ENCODE data around the gene NHLRC3. TPM values are rescaled to one million over a fixed set of nuclear protein-coding genes. Genes with fewer than 3 reads are reported as not detected.
"Not testable (repeated sequence)": the region's sequence is repeated elsewhere in the genome, so short reads cannot be mapped to it uniquely, and the experiment has no call there.

The NHLRC3 gene
- total and polyA plus RNA-seq, 12 donors = 3.5 to 15.9 (median 11.4) TPM

DNA sequence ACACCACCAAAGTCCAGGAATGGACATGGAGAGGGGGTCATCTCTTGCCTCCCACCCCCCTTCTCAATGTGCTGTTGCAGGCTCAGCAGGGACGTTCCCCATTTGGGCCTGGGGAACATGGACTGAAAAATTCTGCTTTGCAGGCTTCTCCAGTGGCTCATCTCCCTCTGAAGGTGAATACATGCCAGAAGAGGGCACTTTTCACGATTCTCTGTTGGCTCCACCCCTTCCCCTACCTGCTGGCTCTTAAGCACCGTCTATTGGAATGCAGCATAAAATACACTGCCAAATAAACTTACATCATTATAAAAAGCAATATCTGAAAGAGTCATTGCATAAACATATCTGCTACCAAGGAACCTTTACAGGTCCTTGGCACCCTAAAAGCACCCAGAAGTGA is 35.7 kb downstream of the NHLRC3 start:
- Histone ChIP-seq H3K27ac (no peak overlapping the region), H3K27me3 (peaks cover 0 to 11% (median 8%) of the 10 kb centered on the region in 7 donors), H3K4me3 (no peak overlapping the region), H3K36me3 (no peaks in the 10 kb centered on the region), H3K4me1 (no peaks in the 10 kb centered on the region), H3K9me3 (peaks cover 0 to 11% (median 0%) of the 10 kb centered on the region in 11 donors)
- TF ChIP-seq, protein P1, sequence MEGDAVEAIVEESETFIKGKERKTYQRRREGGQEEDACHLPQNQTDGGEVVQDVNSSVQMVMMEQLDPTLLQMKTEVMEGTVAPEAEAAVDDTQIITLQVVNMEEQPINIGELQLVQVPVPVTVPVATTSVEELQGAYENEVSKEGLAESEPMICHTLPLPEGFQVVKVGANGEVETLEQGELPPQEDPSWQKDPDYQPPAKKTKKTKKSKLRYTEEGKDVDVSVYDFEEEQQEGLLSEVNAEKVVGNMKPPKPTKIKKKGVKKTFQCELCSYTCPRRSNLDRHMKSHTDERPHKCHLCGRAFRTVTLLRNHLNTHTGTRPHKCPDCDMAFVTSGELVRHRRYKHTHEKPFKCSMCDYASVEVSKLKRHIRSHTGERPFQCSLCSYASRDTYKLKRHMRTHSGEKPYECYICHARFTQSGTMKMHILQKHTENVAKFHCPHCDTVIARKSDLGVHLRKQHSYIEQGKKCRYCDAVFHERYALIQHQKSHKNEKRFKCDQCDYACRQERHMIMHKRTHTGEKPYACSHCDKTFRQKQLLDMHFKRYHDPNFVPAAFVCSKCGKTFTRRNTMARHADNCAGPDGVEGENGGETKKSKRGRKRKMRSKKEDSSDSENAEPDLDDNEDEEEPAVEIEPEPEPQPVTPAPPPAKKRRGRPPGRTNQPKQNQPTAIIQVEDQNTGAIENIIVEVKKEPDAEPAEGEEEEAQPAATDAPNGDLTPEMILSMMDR (IDR thresholded peaks at IDR 0.05) = no peak
- 48 to 57% methylated on average over 3 of the region's 3 CpGs for WGBS, 2 donors
- intact Hi-C loops (cut with DNase I) = no loop called here
- no peak for DNase-seq
- ATAC-seq = no peak

DNA sequence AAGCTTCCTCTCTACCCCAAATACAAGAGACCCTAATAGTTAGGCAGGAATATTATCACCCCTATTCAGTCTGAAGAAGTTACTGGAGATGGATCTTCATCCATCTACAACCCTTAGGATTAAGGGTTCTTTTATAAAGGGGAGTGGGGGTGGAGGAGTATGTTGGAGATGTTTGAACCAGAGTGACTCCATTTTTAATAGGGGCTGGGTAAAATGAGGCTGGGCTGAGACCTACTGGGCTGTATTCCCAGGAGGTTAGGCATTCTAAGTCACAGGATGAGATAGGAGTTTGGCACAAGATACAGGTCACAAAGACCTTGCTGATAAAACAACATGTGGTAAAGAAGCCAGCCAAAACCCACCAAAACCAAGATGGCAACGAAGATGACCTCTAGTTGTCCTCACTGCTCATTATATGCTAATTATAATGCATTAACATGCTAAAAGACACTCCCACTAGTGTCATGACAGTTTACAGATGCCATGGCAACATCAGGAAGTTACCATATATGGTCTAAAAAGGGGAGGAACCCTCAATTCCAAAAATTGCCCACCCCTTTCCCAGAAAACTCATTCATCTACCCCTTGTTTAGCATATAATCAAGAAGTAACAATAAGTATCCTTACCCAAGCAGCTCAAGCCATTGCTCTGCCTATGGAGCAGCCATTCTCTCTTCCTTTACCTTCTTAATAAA is 48.1 kb downstream of the NHLRC3 start:
- H3K9me3 ChIP-seq; ATAC-seq; intact Hi-C loops (cut with DNase I); H3K4me3 ChIP-seq; DNase-seq; H3K27ac ChIP-seq; H3K27me3 ChIP-seq; H3K36me3 ChIP-seq; H3K4me1 ChIP-seq: not testable (repeated sequence)
- 55 to 67% methylated on average over 1 of the region's 1 CpG for WGBS, 2 donors

DNA sequence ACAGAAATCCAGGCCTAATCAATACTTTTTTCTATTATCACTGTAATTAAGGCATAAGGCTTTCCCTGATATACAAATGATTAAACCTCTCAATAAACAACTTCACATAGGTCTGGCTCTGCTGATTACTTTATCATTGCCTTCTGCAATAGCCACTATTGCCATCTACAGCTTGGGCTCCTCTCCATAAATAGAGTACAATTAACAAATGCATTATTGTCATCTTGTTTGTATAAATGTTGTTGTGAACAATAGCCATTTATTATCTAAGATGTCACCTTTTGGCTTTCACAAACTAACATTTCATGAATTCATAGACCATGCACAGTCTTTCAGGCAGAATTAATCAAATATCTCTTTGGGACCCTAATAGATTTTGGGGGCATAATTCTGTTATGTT is 53.3 kb downstream of the NHLRC3 start:
- intact Hi-C loops (cut with DNase I) = no loop called here
- Histone ChIP-seq H3K27me3 (no peaks in the 10 kb centered on the region), H3K27ac (no peak overlapping the region), H3K4me3 (no peak overlapping the region), H3K4me1 (no peaks in the 10 kb centered on the region), H3K9me3 (no peaks in the 10 kb centered on the region), H3K36me3 (no peaks in the 10 kb centered on the region)
- TF ChIP-seq, protein P1 (IDR thresholded peaks at IDR 0.05) = no peak
- DNase-seq = no peak
- ATAC-seq = no peak

DNA sequence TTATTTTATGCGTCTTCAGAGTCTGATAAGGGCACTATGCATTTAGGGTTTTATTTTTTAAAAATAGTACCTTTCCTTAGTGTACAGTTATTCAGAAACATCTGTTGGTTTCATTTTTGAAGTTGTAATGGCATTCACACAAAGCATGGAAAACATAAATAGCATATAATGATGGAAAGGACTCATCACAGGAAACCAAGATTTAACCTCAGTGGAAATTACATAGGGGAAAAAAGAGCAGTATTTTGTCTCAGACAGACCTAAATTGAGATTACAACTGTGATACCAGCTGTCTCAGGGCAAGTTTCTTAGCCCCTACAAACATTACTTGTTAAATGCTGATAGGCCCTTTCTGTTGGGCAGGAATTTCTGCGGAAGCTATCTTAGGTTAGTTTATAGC is 57.2 kb downstream of the NHLRC3 start:
- H3K4me1 ChIP-seq = no peaks in the 10 kb centered on the region
- no peaks in the 10 kb centered on the region for H3K36me3 ChIP-seq
- H3K4me3 ChIP-seq = no peak overlapping the region
- ATAC-seq = no peak
- no peak overlapping the region for H3K27ac ChIP-seq
- no peaks in the 10 kb centered on the region for H3K27me3 ChIP-seq
- no peak for DNase-seq
- 83 to 84% methylated on average over 2 of the region's 2 CpGs for WGBS, 2 donors
- intact Hi-C loops (cut with DNase I) = no loop called here
- TF ChIP-seq, protein P1 (IDR thresholded peaks at IDR 0.05) = no peak
- H3K9me3 ChIP-seq = no peaks in the 10 kb centered on the region

DNA sequence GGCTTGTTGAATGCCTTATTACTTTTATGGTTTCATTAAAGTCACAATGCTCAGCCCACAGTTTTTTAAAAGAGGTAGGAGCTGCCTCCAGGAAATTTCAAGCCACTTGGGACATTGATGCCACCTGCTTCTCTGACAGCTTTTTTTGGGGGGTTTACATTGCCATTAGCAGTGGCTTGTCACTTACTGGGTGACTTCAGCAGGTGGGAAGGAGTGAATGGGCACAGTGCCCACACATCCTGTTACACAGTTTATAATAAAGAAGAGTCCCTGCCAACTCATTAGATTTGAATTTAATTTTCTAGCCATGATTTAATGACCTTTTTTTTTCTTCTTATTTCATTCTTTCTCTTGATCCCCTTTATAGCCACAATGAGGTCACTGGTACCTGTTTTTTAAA is 61.0 kb downstream of the NHLRC3 start:
- Histone ChIP-seq H3K4me1 (no peaks in the 10 kb centered on the region), H3K27me3 (no peaks in the 10 kb centered on the region), H3K36me3 (no peaks in the 10 kb centered on the region), H3K4me3 (no peak overlapping the region), H3K27ac (no peak overlapping the region), H3K9me3 (no peaks in the 10 kb centered on the region)
- no peak for ATAC-seq
- intact Hi-C loops (cut with DNase I) = no loop called here
- TF ChIP-seq, protein P1 (IDR thresholded peaks at IDR 0.05) = no peak
- DNase-seq = no peak

Other genes with a start within 250 kb of the NHLRC3 start
- gene STOML3, start 47.6 kb upstream of the NHLRC3 start, total RNA-seq = not detected
- not detected for gene STOML3, start 47.6 kb upstream of the NHLRC3 start, polyA plus RNA-seq
- gene PROSER1, start 367 bp upstream of the NHLRC3 start, total RNA-seq = 10 to 100 TPM in 9 of 10 donors, 1 to 10 TPM in 1; 9.4 to 22.4 (median 16.7) TPM
- 10 to 100 TPM in 1 of 2 donors, 1 to 10 TPM in 1; 5.4 to 19.9 TPM for gene PROSER1, start 367 bp upstream of the NHLRC3 start, polyA plus RNA-seq

Measured in heart right ventricle (tissue), 16 donors.